Osteocyte (in vitro differentiated cells): ENCODE results near the gene HPCAL1. TPM values are rescaled to one million over a fixed set of nuclear protein-coding genes. Genes with fewer than 3 reads are reported as not detected.
A peak's percentile ranks its signal among the peaks of the same experiment; 100 is the strongest.

ENCODE experiments used
- DNase-seq: peaks from one replicate; pipeline ENCODE4 v3.0.0; 2021; ENCODE audit warnings: mixed read lengths; ENCODE audit not compliant: unreplicated experiment; ENCODE audit errors: extremely low spot score
- H3K27ac Mint-ChIP-seq: one replicate; pipeline ENCODE4 v1.8.0; 2021; ENCODE audit warnings: mild to moderate bottlenecking, mixed read lengths; ENCODE audit not compliant: unreplicated experiment
- H3K27me3 Mint-ChIP-seq: one replicate; pipeline ENCODE4 v1.8.0; 2021; ENCODE audit warnings: mixed read lengths; ENCODE audit not compliant: unreplicated experiment
- H3K36me3 Mint-ChIP-seq: one replicate; pipeline ENCODE4 v1.8.0; 2021; ENCODE audit warnings: mixed read lengths; ENCODE audit not compliant: unreplicated experiment
- H3K4me1 Mint-ChIP-seq: one replicate; pipeline ENCODE4 v1.8.0; 2021; ENCODE audit warnings: mixed read lengths; ENCODE audit not compliant: unreplicated experiment
- H3K4me3 Mint-ChIP-seq: one replicate; pipeline ENCODE4 v1.8.0; 2021; ENCODE audit warnings: mild to moderate bottlenecking, moderate library complexity, mixed read lengths; ENCODE audit not compliant: unreplicated experiment
- H3K9me3 Mint-ChIP-seq: one replicate; pipeline ENCODE4 v1.8.0; 2021; ENCODE audit warnings: mixed read lengths; ENCODE audit not compliant: unreplicated experiment
- CTCF ChIP-seq: fragments of 200-600 bp; sonication (generic); IDR thresholded peaks from 2 replicates; pipeline ENCODE4 v1.5.0; 2021; ENCODE audit warnings: antibody characterized with exemption, mild to moderate bottlenecking, moderate library complexity
- total RNA-seq: library from RNA; stranded (reverse); gene quantifications from 2 replicates; pipeline ENCODE4 v1.2.1, GENCODE V29; 2021

HPCAL1 gene
- total RNA-seq, 1 donor from 2014 or later: 56.8 TPM

DNA sequence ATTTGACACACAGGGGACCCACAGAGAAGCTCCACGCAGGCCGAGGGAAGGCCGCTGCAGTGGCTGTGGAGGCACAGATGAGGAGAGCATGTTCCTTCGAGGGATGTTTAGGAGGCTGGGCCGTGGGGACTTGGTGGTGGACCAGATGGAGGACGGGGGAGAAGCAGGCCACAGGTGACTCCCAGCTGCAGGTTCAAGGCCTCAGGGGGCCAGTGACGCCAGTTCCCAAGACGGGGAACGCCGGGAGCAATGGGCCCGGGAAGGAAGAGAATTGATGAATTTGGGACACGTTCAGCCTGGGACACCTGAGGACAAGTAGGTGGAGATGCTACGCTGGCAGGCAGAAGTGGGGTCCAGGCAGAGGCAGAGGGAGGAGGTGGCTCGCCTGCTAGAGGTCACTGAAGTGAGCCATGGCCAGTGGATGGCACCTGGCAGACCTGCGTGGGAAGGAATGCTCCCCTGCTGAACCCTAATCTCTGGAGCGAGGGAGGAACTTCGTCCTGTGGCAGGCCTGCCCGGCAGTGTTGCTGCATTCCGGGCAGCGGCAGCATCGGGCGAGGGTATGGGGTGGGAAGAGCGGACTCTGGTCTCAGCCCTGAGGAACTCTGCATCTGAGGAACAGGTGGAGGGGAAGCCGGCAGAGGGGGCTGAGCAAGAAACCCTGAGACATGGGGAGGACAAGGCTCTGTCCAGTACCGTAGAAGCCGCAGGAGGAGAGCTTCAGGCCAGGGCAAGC, 25.2 kb upstream of the HPCAL1 start:
- Mint-ChIP-seq H3K36me3 (no peaks in the 10 kb centered on the region), H3K4me3 (no peak overlapping the region), H3K27ac (peak overlapping the region; percentile 70), H3K9me3 (no peaks in the 10 kb centered on the region), H3K27me3 (no peaks in the 10 kb centered on the region), H3K4me1 (peaks cover 26% of the 10 kb centered on the region)
- TF ChIP-seq CTCF: no peak
- DNase-seq: no peak

DNA sequence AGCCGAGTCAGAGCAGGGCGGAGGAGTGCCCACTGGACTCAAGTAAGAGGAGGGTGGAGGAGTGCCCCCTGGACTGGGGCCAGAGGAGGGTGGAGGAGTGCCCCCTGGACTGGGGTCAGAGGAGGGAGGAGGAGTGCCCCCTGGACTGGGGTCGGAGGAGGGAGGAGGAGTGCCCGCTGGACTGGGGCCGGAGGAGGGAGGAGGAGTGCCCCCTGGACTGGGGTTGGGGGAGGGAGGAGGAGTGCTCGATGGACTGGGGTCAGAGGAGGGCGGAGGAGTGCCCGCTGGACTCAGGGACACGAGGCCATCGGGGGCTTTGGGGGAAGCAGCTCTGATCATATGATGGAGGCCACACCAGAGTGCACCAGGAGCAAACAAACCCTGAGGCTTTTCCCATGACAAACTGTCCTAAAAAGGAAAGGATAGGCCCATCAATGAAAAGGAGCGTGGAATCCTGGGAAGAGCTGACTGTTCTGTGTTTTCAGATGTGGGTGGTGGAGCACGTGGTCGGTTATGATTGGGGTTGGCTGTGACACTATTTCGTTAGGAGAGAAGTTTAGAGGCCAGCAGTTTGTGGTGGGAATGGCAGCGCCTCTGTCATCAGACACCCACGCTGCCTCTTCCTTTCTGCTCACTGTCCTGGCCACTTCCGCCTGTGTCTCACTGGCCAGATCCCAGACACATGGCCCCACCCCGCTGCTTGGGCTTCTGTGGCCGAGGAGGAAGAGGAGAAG, 24.5 kb upstream of the HPCAL1 start:
- TF ChIP-seq CTCF: no peak

DNA sequence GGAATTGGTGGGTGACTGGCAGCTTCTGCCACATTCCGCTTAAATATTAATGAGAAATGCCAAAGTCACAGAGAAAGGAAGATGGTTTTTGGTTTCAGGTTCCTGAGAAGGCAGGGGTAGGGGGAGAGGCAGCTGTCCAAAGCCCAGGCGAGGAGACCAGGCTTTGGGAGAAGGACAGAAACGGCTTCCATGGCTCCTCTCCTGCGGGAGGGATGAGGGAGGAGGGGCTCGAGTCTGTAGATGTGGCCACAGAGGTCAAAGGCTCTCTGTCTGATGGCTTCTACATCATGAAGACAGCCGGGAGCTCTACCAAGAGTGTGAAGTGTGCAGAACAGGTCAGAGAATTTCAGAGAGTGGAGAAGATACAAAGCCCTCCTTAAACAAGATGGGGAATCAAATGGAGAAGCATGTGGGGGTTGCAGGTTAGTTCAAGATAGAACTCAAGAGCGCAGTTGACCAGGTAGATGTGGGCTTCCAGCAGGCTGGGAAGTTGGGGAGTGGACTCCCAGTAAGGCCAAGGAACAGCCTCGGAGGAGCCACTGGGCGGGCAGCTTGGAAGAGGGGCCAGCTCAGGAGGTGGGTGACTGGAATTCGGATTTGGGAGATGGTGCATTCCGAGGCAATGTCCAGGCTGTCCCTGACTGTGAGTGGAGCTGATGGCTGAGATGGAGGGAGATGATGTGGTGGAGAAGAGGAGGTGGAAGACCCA, 23.8 kb upstream of the HPCAL1 start:
- no peaks in the 10 kb centered on the region for H3K9me3 Mint-ChIP-seq
- no peak for DNase-seq
- no peak for TF ChIP-seq CTCF
- H3K4me3 Mint-ChIP-seq: no peak overlapping the region
- no peaks in the 10 kb centered on the region for H3K27me3 Mint-ChIP-seq
- H3K27ac Mint-ChIP-seq: peak overlapping the region; percentile 70
- no peaks in the 10 kb centered on the region for H3K36me3 Mint-ChIP-seq
- peaks cover 38% of the 10 kb centered on the region for H3K4me1 Mint-ChIP-seq

More for the DNA sequence above, 24.5 kb upstream of the HPCAL1 start:
- Mint-ChIP-seq H3K27me3 (no peaks in the 10 kb centered on the region), H3K36me3 (no peaks in the 10 kb centered on the region), H3K27ac (peak overlapping the region; percentile 70), H3K9me3 (no peaks in the 10 kb centered on the region), H3K4me3 (no peak overlapping the region), H3K4me1 (peaks cover 33% of the 10 kb centered on the region)
- DNase-seq: no peak

GRCh38 chr2:10279472-10279870, 23.2 kb upstream of the HPCAL1 start:
- Mint-ChIP-seq H3K27ac (no peak overlapping the region), H3K4me3 (no peak overlapping the region), H3K4me1 (peaks cover 38% of the 10 kb centered on the region), H3K36me3 (no peaks in the 10 kb centered on the region), H3K27me3 (no peaks in the 10 kb centered on the region), H3K9me3 (no peaks in the 10 kb centered on the region)
- no peak for TF ChIP-seq CTCF
- no peak for DNase-seq

DNA sequence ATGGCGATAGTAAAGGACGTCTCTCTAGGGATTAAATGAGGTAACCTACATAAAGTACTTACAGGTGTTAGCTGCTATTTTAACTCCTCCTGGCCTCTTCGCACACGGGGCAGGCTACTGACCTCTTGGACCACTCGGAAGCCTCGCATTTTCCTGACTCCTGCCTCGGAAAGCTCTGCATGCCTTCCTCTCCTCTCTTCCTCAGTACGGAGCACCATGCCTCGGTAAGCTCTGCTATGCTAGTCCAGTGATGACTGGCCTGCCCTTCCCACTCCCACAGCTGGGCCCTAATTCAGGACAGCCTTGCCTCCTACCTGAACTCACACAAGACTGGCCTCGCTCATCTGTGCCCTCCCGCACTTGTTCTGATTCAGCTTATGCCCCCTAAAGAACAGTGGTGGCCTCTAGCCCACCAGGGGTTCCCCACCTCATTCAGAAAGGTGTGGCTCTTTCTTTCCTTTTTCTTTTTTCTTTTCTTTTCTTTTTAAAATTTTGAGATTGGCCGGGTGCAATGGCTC, 22.7 kb upstream of the HPCAL1 start:
- no peaks in the 10 kb centered on the region for H3K27me3 Mint-ChIP-seq
- no peaks in the 10 kb centered on the region for H3K9me3 Mint-ChIP-seq
- H3K27ac Mint-ChIP-seq: no peak overlapping the region
- peaks cover 43% of the 10 kb centered on the region for H3K4me1 Mint-ChIP-seq
- no peaks in the 10 kb centered on the region for H3K36me3 Mint-ChIP-seq
- no peak for DNase-seq
- no peak for TF ChIP-seq CTCF
- H3K4me3 Mint-ChIP-seq: no peak overlapping the region
